Measurements from ENCODE around the gene OS9.

- TF ChIP-seq, protein P1, sequence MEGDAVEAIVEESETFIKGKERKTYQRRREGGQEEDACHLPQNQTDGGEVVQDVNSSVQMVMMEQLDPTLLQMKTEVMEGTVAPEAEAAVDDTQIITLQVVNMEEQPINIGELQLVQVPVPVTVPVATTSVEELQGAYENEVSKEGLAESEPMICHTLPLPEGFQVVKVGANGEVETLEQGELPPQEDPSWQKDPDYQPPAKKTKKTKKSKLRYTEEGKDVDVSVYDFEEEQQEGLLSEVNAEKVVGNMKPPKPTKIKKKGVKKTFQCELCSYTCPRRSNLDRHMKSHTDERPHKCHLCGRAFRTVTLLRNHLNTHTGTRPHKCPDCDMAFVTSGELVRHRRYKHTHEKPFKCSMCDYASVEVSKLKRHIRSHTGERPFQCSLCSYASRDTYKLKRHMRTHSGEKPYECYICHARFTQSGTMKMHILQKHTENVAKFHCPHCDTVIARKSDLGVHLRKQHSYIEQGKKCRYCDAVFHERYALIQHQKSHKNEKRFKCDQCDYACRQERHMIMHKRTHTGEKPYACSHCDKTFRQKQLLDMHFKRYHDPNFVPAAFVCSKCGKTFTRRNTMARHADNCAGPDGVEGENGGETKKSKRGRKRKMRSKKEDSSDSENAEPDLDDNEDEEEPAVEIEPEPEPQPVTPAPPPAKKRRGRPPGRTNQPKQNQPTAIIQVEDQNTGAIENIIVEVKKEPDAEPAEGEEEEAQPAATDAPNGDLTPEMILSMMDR (IDR thresholded peaks at IDR 0.05) = no peak
- no peak for TF ChIP-seq POLR2A (IDR thresholded peaks at IDR 0.05)
These were observed 2.0 kb downstream of the OS9 start for GRCh38 chr12:57695770-57696432.

All from body of pancreas (tissue), 4 donors.